Measurements from ENCODE around the gene WASF2. TPM values are rescaled to one million over a fixed set of nuclear protein-coding genes. Genes with fewer than 3 reads are reported as not detected.

Gene WASF2
- total RNA-seq, 1 donor from 2014 or later, result 156 TPM

DNA sequence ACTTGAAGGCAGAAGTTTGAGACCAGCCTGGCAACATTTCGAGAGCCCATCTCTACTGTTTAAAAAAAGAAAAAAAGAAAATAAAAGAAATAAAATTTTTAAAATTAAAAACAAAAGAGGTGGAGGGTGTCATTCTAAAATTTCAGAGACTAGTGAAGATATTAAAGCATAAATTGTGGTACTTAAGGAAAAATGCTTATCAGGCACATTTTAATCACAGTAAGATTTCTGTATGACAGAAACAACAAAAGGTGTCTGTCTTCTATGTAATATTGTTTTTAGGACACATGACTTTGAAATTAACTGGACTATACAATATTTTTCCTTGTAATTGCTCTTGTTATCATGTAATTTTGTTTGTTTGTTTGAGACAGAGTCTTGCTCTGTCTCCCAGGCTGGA is 4.6 kb downstream of the WASF2 start:
- TF ChIP-seq, protein P1, sequence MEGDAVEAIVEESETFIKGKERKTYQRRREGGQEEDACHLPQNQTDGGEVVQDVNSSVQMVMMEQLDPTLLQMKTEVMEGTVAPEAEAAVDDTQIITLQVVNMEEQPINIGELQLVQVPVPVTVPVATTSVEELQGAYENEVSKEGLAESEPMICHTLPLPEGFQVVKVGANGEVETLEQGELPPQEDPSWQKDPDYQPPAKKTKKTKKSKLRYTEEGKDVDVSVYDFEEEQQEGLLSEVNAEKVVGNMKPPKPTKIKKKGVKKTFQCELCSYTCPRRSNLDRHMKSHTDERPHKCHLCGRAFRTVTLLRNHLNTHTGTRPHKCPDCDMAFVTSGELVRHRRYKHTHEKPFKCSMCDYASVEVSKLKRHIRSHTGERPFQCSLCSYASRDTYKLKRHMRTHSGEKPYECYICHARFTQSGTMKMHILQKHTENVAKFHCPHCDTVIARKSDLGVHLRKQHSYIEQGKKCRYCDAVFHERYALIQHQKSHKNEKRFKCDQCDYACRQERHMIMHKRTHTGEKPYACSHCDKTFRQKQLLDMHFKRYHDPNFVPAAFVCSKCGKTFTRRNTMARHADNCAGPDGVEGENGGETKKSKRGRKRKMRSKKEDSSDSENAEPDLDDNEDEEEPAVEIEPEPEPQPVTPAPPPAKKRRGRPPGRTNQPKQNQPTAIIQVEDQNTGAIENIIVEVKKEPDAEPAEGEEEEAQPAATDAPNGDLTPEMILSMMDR (IDR thresholded peaks at IDR 0.05), result no peak
- Histone ChIP-seq H3K4me3 (no peak overlapping the region), H3K27ac (no peak overlapping the region), H3K4me1 (peaks cover 52% of the 10 kb centered on the region), H3K9me3 (no peaks in the 10 kb centered on the region), H3K36me3 (no peaks in the 10 kb centered on the region), H3K27me3 (no peaks in the 10 kb centered on the region)
- intact Hi-C loops (cut with DNase I), result no loop called here
- DNase-seq, result no peak
- no peak for ATAC-seq

DNA sequence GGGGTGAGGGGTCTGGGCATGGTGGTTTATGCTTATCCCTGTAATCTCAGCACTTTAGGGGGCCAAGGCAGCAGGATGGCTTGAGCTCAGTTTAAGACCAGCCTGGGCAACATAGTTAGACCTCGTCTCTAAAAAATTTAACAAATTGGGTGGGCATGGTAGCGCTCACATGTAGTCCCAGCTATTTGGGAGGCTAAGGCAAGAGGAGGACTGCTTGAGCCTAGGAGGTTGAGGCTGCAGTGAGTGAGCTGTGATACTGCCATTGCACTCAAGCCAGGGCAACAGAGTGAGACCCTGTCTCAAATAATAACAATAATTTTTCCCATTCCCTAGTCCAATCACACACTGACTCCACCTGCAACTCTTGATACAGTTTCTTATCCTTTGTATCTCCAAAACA is 6.3 kb downstream of the WASF2 start:
- H3K27ac ChIP-seq, result no peak overlapping the region
- intact Hi-C loops (cut with DNase I), result no loop called here

DNA sequence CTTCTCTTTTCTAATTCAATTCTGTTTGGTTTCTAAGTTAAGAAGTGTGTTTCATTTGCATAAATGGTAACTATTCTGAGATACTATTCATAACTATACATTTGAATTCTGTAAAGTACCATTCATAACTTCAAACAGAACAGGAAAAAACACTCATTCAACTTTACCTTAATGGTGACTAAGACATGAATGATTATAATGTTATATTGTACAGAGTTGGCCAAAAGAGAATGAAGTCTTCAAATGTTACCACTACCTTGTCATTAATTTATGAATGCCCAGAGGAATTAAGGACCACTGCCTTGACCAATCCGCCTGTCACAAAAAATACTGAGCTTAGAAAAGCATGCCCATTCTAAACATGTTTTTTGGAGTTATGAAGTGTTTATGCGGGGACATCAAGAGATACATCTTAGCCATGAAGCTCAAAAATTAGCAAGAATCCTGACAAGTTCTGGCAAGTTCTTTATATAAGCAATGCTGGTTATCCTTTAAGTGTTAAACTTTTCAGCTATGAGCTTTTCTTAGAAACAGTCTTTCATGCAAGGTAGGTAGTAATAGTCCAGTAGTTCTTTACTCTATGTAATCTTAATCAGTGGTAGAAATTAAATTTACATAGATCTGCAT is 7.9 kb downstream of the WASF2 start:
- no peak overlapping the region for H3K4me3 ChIP-seq
- H3K27ac ChIP-seq, result no peak overlapping the region
- no peaks in the 10 kb centered on the region for H3K9me3 ChIP-seq
- TF ChIP-seq, protein P1 (IDR thresholded peaks at IDR 0.05), result no peak
- DNase-seq (no peak), ATAC-seq (no peak)
- H3K4me1 ChIP-seq, result peaks cover 44% of the 10 kb centered on the region
- intact Hi-C loops (cut with DNase I), result no loop called here
- no peaks in the 10 kb centered on the region for H3K36me3 ChIP-seq
- H3K27me3 ChIP-seq, result no peaks in the 10 kb centered on the region

More for the DNA sequence above, 6.3 kb downstream of the WASF2 start:
- TF ChIP-seq, protein P1 (IDR thresholded peaks at IDR 0.05), result no peak
- no peak for DNase-seq
- Histone ChIP-seq H3K9me3 (no peaks in the 10 kb centered on the region), H3K36me3 (no peaks in the 10 kb centered on the region), H3K4me1 (peaks cover 51% of the 10 kb centered on the region), H3K27me3 (no peaks in the 10 kb centered on the region), H3K4me3 (no peak overlapping the region)
- ATAC-seq, result no peak

DNA sequence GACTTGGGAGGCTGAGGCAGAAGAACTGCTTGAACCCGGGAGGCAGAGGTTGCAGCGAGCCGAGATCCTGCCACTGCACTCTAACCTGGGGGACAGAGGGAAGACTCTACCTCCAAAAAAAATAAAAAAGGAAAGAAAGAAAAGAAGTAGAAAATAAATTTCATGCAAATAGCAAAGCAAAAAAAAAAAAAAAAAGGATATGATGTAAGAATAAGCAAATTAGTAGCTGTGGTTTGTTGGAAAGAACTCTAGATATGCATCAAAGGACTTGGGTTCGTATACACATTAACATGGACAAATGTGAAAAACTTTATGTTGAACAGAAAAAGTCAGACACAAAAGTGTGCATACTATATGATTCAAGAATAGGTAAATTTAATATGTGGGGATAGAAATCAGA is 11.9 kb downstream of the WASF2 start:
- no peak overlapping the region for H3K27ac ChIP-seq
- no peaks in the 10 kb centered on the region for H3K9me3 ChIP-seq
- TF ChIP-seq, protein P1 (IDR thresholded peaks at IDR 0.05), result no peak
- H3K27me3 ChIP-seq, result no peaks in the 10 kb centered on the region
- no peak overlapping the region for H3K4me3 ChIP-seq
- DNase-seq, result no peak
- H3K4me1 ChIP-seq, result peaks cover 60% of the 10 kb centered on the region
- intact Hi-C loops (cut with DNase I), result loop anchor here (10.0 kb wide), 1 partner anchor 53 kb away; no protein-coding TSS in a partner anchor
- ATAC-seq, result no peak
- no peaks in the 10 kb centered on the region for H3K36me3 ChIP-seq

DNA sequence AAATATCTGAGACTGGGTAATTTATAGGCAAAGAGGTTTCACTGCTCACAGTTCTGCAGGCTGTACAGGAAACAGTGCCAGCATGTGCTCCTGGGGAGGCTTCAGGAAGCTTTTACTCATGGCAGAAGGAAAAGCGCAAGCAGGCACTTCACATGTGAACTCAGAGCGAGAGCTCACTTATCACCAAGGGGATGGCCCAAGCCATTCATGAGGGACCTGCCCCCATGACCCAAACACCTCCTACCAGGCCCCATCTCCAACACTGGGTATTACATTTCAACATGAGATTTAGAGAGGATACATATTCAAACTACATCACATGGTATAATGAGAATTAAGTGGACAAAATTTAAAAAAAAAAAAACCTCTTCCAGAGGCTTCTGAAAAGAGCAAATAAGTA is 13.7 kb downstream of the WASF2 start:
- DNase-seq, result no peak
- H3K36me3 ChIP-seq, result no peaks in the 10 kb centered on the region
- no peaks in the 10 kb centered on the region for H3K9me3 ChIP-seq
- no peak overlapping the region for H3K4me3 ChIP-seq
- peaks cover 58% of the 10 kb centered on the region for H3K4me1 ChIP-seq
- intact Hi-C loops (cut with DNase I), result loop anchor here (10.0 kb wide), 1 partner anchor 51 kb away; no protein-coding TSS in a partner anchor
- ATAC-seq, result no peak
- TF ChIP-seq, protein P1 (IDR thresholded peaks at IDR 0.05), result no peak
- H3K27me3 ChIP-seq, result no peaks in the 10 kb centered on the region
- H3K27ac ChIP-seq, result no peak overlapping the region
